GM15510 (cell line): ENCODE measurements around the gene CPNE4.

Experiments
- POLR2A ChIP-seq: IDR thresholded peaks from 3 replicates; pipeline ENCODE4 v1.6.1; 2011; ENCODE audit warnings: borderline replicate concordance; ENCODE audit not compliant: insufficient read length; ENCODE audit errors: extremely low read depth

CPNE4 gene

DNA sequence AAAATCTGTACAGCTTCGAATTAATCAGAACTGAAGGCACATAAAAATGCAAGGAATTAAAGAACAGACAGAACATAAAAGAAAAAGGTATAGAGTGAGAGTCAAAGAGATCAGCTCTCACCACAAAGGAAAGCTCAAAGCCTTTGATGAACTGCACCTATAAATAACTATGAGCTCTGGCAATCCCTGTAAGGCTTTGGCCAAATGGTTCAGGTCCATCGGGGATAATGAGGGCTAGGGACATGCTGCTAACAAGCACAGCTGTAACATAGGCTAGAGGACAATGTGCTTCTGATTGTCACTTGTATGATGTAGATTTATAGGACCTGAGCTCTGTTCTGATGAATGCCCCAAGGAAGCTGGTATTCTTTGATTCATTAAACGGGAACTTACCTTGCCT lies 418.1 kb downstream of the CPNE4 start:
- no peak for TF ChIP-seq POLR2A

DNA sequence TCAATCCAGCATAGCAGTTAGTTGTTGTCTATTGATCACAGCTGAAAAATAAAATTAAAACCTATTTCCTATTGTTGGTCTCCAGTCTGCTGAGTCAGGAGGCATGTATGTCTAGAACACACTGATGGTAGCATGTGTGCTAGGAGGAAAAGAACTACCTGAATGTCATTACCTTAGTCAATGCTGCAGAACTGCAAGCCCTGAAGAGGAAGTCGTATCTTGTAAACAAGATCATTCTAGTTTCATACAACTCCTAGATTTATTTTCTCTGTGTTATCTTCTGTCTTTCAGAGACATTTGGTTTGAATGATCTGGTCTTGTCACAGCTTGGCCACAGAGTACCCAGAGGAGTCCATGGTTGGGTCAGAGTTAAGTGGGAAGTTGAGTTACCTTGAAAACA lies 422.1 kb downstream of the CPNE4 start:
- TF ChIP-seq POLR2A, result no peak

DNA sequence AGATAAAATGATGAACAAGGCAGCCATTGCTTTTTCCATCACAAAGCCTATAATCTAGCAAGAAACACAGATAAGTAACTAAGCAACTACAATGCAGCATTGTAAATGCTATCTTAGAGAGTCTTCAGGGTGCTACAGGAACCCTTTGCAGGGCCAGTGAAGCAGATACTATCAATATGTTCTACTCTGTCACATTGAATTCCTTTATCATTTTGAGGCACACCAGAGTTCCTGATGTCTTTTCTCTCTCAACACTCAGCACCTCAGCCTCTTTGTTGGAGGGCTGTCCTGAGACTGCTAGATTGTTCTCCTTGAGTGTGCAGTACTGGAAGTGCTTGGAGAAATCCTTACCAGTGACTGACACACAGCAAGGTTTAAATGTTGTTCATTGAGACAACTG lies 424.6 kb downstream of the CPNE4 start:
- no peak for TF ChIP-seq POLR2A

DNA sequence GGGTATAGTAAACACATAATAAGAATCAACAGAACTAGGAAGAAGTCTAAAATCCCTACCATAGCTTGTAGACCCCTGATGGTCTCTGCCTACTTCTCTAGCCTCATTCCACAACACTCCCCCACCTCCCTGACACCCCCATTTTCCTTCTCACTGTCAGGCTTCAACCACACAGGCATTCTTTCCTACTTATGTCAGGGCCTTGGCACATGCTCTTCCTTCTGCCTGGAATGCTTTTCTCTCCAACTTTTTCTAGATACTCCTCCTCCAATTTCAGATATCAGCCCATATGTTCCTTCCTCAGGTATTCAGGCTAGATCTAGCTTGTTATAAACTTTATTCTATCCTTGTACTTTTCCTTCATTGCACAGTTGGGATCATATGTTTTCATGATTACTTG lies 426.1 kb downstream of the CPNE4 start:
- TF ChIP-seq POLR2A, result no peak

DNA sequence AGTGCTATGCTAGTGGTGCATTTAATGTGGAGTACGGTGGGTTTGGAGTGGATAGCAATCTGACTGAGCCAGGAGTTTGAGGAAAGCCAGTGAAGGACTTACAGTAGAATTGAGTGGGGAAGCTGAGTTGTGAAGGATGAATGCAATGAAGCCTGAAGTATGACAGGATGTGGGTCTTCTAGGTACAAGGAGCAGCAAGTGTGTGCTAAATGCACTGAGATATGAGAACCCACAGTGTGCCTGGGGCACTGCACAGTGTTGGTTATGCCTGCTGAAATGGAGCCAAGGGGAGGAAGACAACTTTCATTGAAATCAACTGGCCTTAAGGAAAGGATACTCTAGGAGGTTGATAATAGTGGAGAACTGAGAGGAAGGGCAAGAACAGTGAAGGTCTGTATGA lies 426.5 kb downstream of the CPNE4 start:
- TF ChIP-seq POLR2A, result no peak

DNA sequence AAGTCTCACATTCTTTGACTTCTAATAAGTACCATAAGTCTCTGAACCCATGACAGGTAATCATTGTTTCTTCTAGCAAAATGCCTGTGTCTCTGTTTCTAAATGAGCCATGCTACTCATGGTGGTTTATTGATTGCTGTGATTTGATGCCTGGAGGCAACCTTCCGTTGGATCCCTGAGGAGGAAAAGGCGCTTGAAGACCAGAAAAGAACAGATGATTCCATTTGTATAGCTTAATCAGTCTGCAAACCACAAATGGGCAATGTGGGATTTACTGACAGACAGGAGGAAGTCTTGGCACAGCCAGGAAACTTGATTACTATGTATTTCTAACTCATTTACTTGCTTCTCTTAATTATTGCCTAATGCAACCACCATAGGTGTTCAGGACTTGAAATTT lies 428.9 kb downstream of the CPNE4 start:
- no peak for TF ChIP-seq POLR2A

DNA sequence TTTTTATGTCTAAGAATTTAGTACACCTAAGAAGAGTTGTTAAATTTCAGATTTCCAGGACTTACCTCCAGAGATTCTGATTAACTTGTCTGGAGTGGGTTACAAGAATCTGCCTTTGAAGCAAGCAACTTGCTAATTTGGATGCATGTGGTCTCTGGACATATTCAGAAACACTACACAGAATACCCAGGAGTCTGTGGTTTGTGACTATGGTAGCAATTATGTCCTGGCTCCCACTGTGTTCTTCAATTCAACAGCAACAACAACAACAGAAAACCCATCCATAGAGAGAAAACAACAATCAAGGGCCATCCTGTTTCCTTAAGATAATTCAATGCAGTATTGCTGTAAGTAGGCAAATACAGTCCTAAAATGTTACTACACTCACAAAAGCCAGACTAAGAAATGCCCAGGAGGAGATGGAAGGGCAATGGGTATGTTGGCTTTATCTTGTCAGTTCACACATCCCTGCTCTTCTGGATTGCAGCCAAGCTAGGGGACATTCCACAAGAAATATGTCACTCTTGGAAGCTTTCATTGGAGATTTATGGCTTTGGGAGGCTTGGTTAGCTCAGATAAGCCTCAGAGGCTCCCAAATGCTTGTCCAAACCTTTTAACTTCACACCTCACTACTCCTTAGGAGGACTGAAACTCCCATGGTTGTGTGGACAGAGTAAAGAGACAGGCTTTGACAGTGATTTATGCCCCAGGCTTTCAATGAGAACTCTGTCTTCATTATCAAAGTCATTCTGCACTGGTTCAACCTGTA lies 432.6 kb downstream of the CPNE4 start:
- TF ChIP-seq POLR2A, result no peak

DNA sequence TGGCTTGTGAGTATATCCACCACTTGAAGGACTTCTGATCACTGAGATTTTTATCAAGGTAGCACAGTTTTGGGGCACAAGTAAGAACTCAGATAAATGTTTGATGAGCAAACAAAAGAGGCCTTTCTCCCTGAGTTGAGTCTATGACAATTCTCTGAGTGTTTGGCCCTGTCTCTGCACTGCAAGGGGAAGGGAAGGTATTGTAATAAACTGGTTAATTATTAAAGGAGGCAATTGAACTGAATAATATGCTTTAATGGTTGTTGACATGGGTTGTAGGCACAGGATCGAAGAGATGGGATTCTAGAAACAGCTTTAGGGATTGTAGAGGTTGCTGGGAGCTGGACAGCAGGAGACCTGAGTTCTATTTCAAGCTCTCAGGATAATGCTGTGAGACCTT lies 437.0 kb downstream of the CPNE4 start:
- no peak for TF ChIP-seq POLR2A

DNA sequence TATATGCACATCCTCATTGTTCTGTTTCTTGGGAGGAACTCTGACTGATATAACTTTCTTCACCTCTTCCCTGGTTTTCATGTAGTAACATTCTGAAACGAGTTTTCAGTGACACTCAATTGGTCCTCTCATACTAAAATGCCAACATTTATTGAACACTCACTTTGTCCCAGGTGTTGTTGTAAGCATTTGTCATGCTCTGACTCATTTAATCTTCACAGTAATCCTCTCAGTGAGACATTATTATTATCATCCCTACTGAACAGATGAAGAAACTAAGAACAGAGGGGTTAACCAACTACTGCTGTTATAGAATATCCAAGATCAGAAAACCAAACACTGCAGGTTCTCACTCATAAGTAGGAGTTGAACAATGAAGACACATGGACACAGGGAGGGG lies 437.9 kb downstream of the CPNE4 start:
- no peak for TF ChIP-seq POLR2A

DNA sequence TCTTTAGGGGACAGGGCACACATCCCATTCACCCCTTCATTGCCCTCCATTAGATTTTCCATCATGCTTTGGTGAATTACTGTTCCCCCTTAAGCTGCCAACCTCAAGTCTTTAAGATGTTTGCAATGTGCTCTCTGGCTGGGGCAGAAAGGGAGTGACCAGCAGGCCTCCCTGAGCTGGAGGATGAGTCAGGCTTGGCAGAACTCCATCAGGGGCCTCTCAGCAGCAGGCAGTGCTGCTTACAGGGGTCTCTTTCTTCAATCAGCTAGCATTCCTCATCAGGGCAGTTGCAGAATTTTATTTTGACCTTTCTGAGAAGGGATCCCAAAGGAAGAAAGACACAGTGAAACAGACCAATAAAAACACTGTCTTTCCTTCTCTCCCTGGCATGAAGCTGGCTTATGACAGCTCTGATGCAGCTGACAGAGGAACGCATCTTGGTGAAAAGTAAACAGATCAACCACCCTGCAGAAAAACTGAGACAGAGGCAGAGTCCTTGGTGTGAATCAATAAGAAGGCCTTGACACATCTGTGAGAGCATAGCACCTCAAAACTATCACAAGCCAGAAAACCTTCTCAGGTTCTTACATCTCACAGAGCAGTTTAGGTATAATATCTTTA lies 443.3 kb downstream of the CPNE4 start:
- TF ChIP-seq POLR2A, result no peak

DNA sequence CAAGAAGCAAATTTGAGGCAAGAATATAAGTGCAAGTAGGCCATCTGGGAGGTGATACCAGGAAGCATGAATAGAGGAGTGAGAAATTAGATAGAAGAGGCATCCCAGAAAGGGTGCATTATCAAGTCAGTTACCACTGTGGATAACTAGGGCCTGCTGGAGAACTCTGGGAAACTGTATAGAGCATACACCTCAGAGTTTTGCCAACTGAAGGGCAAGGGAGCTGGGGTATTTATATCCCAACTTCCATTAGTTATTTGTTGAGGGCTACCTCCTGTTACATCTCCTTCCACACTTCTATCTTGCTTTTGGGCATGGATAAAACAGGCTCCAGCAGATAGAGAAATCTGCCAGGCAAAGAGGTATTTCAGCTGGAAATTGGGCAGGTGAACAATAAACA lies 448.5 kb downstream of the CPNE4 start:
- TF ChIP-seq POLR2A, result no peak

DNA sequence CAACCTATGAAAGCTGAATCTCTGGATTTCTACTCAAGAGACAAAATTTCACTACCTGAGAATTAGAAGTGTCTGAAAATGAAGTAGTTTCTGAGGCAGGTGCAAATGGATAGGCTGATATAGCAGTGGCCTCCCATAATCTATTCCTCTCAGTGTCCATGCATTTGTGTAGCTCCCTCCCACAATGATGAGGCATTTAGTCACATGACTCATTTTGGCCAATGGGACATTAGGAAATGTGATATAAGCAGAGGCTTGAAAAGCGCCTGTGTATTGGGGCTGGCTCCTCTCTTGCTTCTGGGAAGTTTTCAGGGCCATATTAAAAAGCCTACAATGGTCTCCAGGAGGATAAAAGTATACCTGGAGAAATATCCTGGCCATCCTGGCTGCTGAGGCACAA lies 452.4 kb downstream of the CPNE4 start:
- TF ChIP-seq POLR2A, result no peak

DNA sequence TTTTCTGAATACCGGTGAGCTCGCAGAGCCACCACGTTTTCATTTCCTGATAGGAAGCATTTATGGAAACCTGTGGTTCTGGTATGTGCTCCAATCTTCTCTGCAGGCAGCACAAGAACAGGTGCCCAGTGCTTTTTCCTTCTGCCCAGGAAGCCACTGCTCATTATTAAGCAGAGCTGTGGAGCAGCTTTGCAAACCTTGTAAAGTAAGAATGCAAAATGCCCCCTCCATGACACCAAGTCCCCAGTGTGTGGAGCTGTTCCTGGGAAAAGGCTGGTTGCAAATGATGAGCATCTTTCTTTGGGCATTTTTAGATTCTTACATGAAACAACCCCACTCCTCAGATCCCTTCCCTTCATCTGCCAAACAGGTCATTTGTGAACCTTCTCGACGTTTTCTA lies 466.4 kb downstream of the CPNE4 start:
- no peak for TF ChIP-seq POLR2A

DNA sequence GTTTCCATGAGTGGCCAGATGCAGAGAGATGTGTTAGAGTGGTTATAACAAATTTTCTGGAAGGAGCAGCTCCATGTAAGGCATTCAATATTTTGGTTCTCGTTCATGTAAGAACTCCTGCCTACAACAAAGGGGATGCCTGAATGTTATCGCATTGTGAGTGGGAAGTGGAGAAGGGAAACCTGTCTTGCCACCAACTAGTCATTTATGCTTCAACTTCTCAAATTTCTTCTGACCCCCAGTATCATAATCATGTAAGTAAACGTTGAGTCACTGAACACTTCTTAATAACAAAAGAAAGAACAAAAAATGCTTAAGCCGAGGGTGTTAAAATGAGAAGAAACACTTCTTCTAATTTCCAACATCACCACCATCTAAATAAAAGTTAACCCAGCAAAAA lies 470.0 kb downstream of the CPNE4 start:
- TF ChIP-seq POLR2A, result no peak

DNA sequence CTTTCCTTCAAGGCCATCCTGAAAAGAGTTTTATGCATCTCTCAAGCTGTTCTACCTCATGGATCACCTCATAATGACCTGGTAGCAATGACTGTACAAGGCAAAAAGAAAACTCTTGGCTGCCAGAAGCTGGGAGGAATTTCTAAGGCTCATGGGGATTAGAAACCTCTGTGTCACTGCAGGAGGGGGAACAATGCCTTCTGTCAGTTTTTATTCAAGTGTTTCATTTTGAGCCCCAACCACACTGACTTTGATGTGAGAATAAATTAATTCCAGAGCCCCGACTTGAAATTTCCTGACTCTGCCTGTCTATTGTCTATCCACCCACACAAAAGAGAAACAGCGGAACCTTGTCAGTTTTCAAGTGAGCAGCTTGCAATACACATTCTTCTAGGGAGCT lies 473.3 kb downstream of the CPNE4 start:
- TF ChIP-seq POLR2A, result no peak

DNA sequence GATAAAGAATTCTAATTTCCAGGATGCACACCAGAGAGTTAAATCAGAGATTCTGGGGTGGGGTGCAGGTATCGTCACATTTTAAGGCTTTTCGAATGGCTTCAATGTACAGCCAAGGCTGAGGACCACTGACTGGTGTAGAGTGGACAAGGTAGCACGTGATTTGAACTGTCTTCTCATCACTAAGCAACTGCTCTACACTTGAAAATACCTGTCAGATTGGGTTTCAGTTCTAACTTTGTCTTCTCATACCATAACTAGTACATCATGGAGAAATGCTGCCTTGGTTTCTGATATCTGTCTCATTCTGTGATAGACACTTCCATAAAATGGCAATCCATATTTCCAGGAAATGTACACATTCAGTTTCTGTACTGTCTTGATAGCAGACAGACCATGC lies 474.0 kb downstream of the CPNE4 start:
- no peak for TF ChIP-seq POLR2A
